ENCODE data around the gene CD151. TPM values are rescaled to one million over a fixed set of nuclear protein-coding genes. Genes with fewer than 3 reads are reported as not detected.

The CD151 gene
- polyA plus RNA-seq, 1 of the 3 experiments (the other 2 are of a cell fraction), result 922 TPM

GRCh38 chr11:856397-856796 lies 23.6 kb downstream of the CD151 start:
- Histone ChIP-seq H3K4me1 (ENCODE audit: control insufficient read depth in 1 of 2, insufficient read depth in 2 of 2, low read depth in 1 of 2, low read length in 1 of 2) (peaks cover 10 to 69% of the 10 kb centered on the region in 2 experiments; a peak in 2 of 4 replicates), H4K20me1 (ENCODE audit: insufficient read depth) (peaks cover 80% of the 10 kb centered on the region), H3K4me3 (ENCODE audit: low read depth in 2 of 2, low read length in 1 of 2) (no peak overlapping the region), H3K9me2 (no peaks in the 10 kb centered on the region), H3K9me3 (no peaks in the 10 kb centered on the region), H3K79me2 (ENCODE audit: insufficient read depth) (peaks cover 20% of the 10 kb centered on the region; the same call in 1 of the 2 replicates), H3K27me3 (ENCODE audit: insufficient read depth) (no peaks in the 10 kb centered on the region), H3F3A (replicated peaks; ENCODE audit: insufficient read depth) (no peaks in the 10 kb centered on the region), H3K27ac (ENCODE audit: low read depth in 2 of 2, low read length in 1 of 2) (peak overlapping the region in 1 of 2 experiments; percentile 89; a peak in 2 of 4 replicates), H3K4me2 (no peak overlapping the region), H3K9ac (no peak overlapping the region), H3K36me3 (replicated peaks in 1 of 2; ENCODE audit: control insufficient read depth in 1 of 2, insufficient read depth in 2 of 2, low read length in 1 of 2) (no peaks in the 10 kb centered on the region), H2AFZ (ENCODE audit: low read depth) (no peak overlapping the region)
- TF ChIP-seq GATA2 (CRISPR knock-in tag; IDR thresholded peaks at IDR 0.05), result no peak
- TF ChIP-seq USF1 (IDR thresholded peaks at IDR 0.05; ENCODE audit: borderline replicate concordance, low read depth), result no peak
- TF ChIP-seq CTCF (IDR thresholded peaks at IDR 0.05), result no peak
- TF ChIP-seq RCOR1 (IDR thresholded peaks at IDR 0.05; ENCODE audit: low read length), result no peak
- no peak for TF ChIP-seq MEF2A (IDR thresholded peaks at IDR 0.05; ENCODE audit: borderline replicate concordance, low read depth)
- no peak for TF ChIP-seq NFIC (IDR thresholded peaks at IDR 0.05; ENCODE audit: borderline replicate concordance)
- TF ChIP-seq TEAD4 (IDR thresholded peaks at IDR 0.05; ENCODE audit: borderline replicate concordance, insufficient read depth), result no peak
- TF ChIP-seq REST (IDR thresholded peaks at IDR 0.05; ENCODE audit: low read depth, low read length), result no peak
- TF ChIP-seq EZH2phosphoT487 (IDR thresholded peaks at IDR 0.05; ENCODE audit: borderline replicate concordance, low read depth), result no peak
- TF ChIP-seq RFX5 (IDR thresholded peaks at IDR 0.05; ENCODE audit: low read length), result no peak
- TF ChIP-seq FOXM1 (IDR thresholded peaks at IDR 0.05; ENCODE audit: low read depth), result no peak
- TF ChIP-seq RXRA (IDR thresholded peaks at IDR 0.05; ENCODE audit: borderline replicate concordance, low read depth), result no peak
- TF ChIP-seq FOSL2 (IDR thresholded peaks at IDR 0.05; ENCODE audit: borderline replicate concordance, low read depth), result no peak
- no peak for TF ChIP-seq IRF3 (IDR thresholded peaks at IDR 0.05; ENCODE audit: low read depth, low read length)
- no peak for TF ChIP-seq SMC3 (IDR thresholded peaks at IDR 0.05; ENCODE audit: low read depth, low read length)
- TF ChIP-seq JUND (IDR thresholded peaks at IDR 0.05), result no peak
- TF ChIP-seq POLR2AphosphoS5 (IDR thresholded peaks at IDR 0.05; ENCODE audit: low read depth, low read length), result no peak
- TF ChIP-seq PBX3 (IDR thresholded peaks at IDR 0.05), result no peak
- no peak for TF ChIP-seq CHD2 (IDR thresholded peaks at IDR 0.05; ENCODE audit: low read length, partially characterized antibody)
- ChIA-PET CTCF (interaction anchor here (0.8 to 3.5 kb wide), 6 partner anchors 9 to 194 kb away, joined by 3 to 24 read pairs (median 4); partner anchors contain the start of gene PNPLA2), POLR2A (interaction anchor here (0.6 to 2.7 kb wide), 2 partner anchors 14 to 37 kb away, joined by 3 to 13 read pairs; partner anchors contain the start of genes PNPLA2, POLR2L and TSPAN4)
- peak; percentile 79 for DNase-seq
- 60% methylated on average over 1 of the region's 8 CpGs for WGBS (ENCODE audit: low lambda C conversion rate)

Data from SK-N-SH (cell line).